ENCODE data around the gene RABAC1. TPM values are rescaled to one million over a fixed set of nuclear protein-coding genes. Genes with fewer than 3 reads are reported as not detected.

Gene RABAC1
- total and polyA plus RNA-seq, 10 of the 15 experiments (the other 5 are each of a cell fraction or from before 2014, with no cell fraction given), result 10.9 to 115 (median 49.2) TPM

GRCh38 chr19:41958367-41959055, 610 bp downstream of the RABAC1 start:
- H3K4me2 ChIP-seq (ENCODE audit: control insufficient read depth, insufficient read depth), result peak overlapping the region; percentile 86
- no peaks in the 10 kb centered on the region for H3K79me2 ChIP-seq (ENCODE audit: control insufficient read depth, insufficient read depth, low read length)
- no peaks in the 10 kb centered on the region for H3K27me3 ChIP-seq (replicated peaks in 1 of 2; ENCODE audit: control insufficient read depth in 2 of 2, insufficient read depth in 2 of 2, low read length in 1 of 2)
- ChIA-PET RAD21 (ENCODE audit: unreplicated experiment) (interaction anchor here (0.5 to 2.4 kb wide), 10 partner anchors 9 to 656 kb away, joined by 3 to 9 read pairs (median 5); partner anchors contain the start of genes GSK3A and RPS19), CTCF (interaction anchor here (0.5 to 4.8 kb wide), 20 partner anchors 14 to 388 kb away, joined by 3 to 51 read pairs (median 4); partner anchors contain the start of genes CEACAM3 and RPS19), POLR2A (interaction anchor here (2.7 to 2.9 kb wide), 2 partner anchors 13 to 98 kb away, joined by 16 to 20 read pairs; partner anchors contain the start of gene RPS19), SMC1A (ENCODE audit: uncharacterized antibody, unreplicated experiment) (interaction anchor here (1.1 to 1.6 kb wide), 8 partner anchors 14 to 165 kb away, joined by 3 to 12 read pairs (median 4); partner anchors contain the start of gene RPS19)
- WGBS (ENCODE audit: insufficient coverage, insufficient replicate concordance, low lambda C conversion rate, missing lambda C conversion rate), result 2% methylated on average over 42 of the region's 43 CpGs
- intact Hi-C loops (cut with micrococcal nuclease; ENCODE audit: unreplicated experiment) (loop anchor here (5.0 kb wide), 1 partner anchor 166 kb away; no protein-coding TSS in a partner anchor), in situ Hi-C loops (cut with MboI) (no loop called here)
- DNase-seq (ENCODE audit: low read depth, low spot score) (no peak), ATAC-seq (peak; percentile 90), FAIRE-seq (peak; percentile 31)
- H3K36me3 ChIP-seq (ENCODE audit: control insufficient read depth in 2 of 2, insufficient read depth in 2 of 2, low read length in 1 of 2), result no peaks in the 10 kb centered on the region
- BruUV-seq (replicated peaks), result TSS peak; percentile 78
- H3K4me3 ChIP-seq, result peak overlapping the region; percentile 89
- peak overlapping the region; percentile 68 for H3K9ac ChIP-seq (ENCODE audit: control insufficient read depth, insufficient read depth, low read length)
- peak overlapping the region; percentile 72 for H3K27ac ChIP-seq (ENCODE audit: control insufficient read depth, insufficient read depth)
- peak overlapping the region; percentile 99 for H2AFZ ChIP-seq (ENCODE audit: control insufficient read depth, low read depth, low read length)
- peaks cover 12% of the 10 kb centered on the region for H3K4me1 ChIP-seq (ENCODE audit: control insufficient read depth, insufficient read depth, low read length)
- H3K9me3 ChIP-seq (replicated peaks; ENCODE audit: control insufficient read depth, insufficient read depth, low read length), result no peaks in the 10 kb centered on the region
- no peaks in the 10 kb centered on the region for H4K20me1 ChIP-seq (ENCODE audit: control insufficient read depth, insufficient read depth)
- peak; percentile 19; the same call in 1 of the 2 replicates for TF ChIP-seq BACH1 (IDR thresholded peaks at IDR 0.05; ENCODE audit: borderline replicate concordance)
- no peak for TF ChIP-seq RBBP5 (conservative IDR thresholded peaks at IDR 0.05)
- TF ChIP-seq IKZF2 (IDR thresholded peaks at IDR 0.05), result no peak
- peak; percentile 80 for TF ChIP-seq POLR2A (IDR thresholded peaks at IDR 0.05; ENCODE audit: low read depth, low read length)
- no peak for TF ChIP-seq SREBF1 (IDR thresholded peaks at IDR 0.05; ENCODE audit: low read length)
- no peak for TF ChIP-seq IRF3 (IDR thresholded peaks at IDR 0.05)
- TF ChIP-seq USF2 (IDR thresholded peaks at IDR 0.05; ENCODE audit: borderline replicate concordance, low read depth, low read length), result no peak
- 0 out of 2 replicates have a peak, but pooled peaks have one; percentile 32 for TF ChIP-seq NKRF (conservative IDR thresholded peaks at IDR 0.05)
- no peak for TF ChIP-seq RB1 (IDR thresholded peaks at IDR 0.05; ENCODE audit: borderline replicate concordance)
- TF ChIP-seq CHD2 (IDR thresholded peaks at IDR 0.05; ENCODE audit: borderline replicate concordance, low read depth, low read length), result no peak
- peak; percentile 63 for TF ChIP-seq POLR2AphosphoS5 (IDR thresholded peaks at IDR 0.05; ENCODE audit: low read length)
- 0 out of 2 replicates have a peak, but pooled peaks have one; percentile 29 for TF ChIP-seq LARP7 (IDR thresholded peaks at IDR 0.05)
- no peak for TF ChIP-seq TCF12 (IDR thresholded peaks at IDR 0.05; ENCODE audit: low read depth, low read length)
- TF ChIP-seq POLR2AphosphoS2 (IDR thresholded peaks at IDR 0.05; ENCODE audit: low read depth, low read length), result no peak
- no peak for TF ChIP-seq MTA2 (IDR thresholded peaks at IDR 0.05; ENCODE audit: low read depth)
- TF ChIP-seq NFYB (IDR thresholded peaks at IDR 0.05; ENCODE audit: insufficient read depth, low read depth, low read length), result no peak
- TF ChIP-seq NBN (IDR thresholded peaks at IDR 0.05), result 0 out of 2 replicates have a peak, but pooled peaks have one; percentile 9
- no peak for TF ChIP-seq GABPA (IDR thresholded peaks at IDR 0.05; ENCODE audit: low read depth)
- TF ChIP-seq MYB (IDR thresholded peaks at IDR 0.05; ENCODE audit: borderline replicate concordance, low read depth, low read length), result no peak
- TF ChIP-seq ZNF207 (IDR thresholded peaks at IDR 0.05; ENCODE audit: borderline replicate concordance), result peak; percentile 41; the same call in 1 of the 2 replicates
- no peak for TF ChIP-seq EED (IDR thresholded peaks at IDR 0.05; ENCODE audit: low read depth)
